Stomach (tissue), 4 donors: Measurements from ENCODE around the gene ZNF277.

Source experiments
- CTCF ChIP-seq, 7 experiments: fragments of 450-650 bp in 4 of 7; fragments of 200-600 bp in 3 of 7; sonication (generic) in 3 of 7; IDR thresholded peaks; one replicate each; pipeline ENCODE4 v1.5.1; 2016 to 2019; ENCODE audit warnings: antibody characterized with exemption in 7 of 7, control low read depth in 2 of 7, mild to moderate bottlenecking in 1 of 7
- POLR2A ChIP-seq, 4 donors: fragments of 450-650 bp; IDR thresholded peaks; one replicate each; pipeline ENCODE4 v1.6.1; 2016; ENCODE audit warnings: antibody characterized with exemption in 4 of 4, control low read depth in 2 of 4, mild to moderate bottlenecking in 1 of 4, moderate library complexity in 1 of 4
- POLR2AphosphoS5 ChIP-seq, 3 donors: sonication (generic); formaldehyde crosslinking; IDR thresholded peaks; one replicate each; pipeline ENCODE4 v1.6.1; 2016; ENCODE audit warnings: antibody characterized with exemption in 3 of 3

- TF ChIP-seq CTCF (IDR thresholded peaks at IDR 0.05), result no peak
- no peak for TF ChIP-seq POLR2A (IDR thresholded peaks at IDR 0.05)
- TF ChIP-seq POLR2AphosphoS5 (IDR thresholded peaks at IDR 0.05), result no peak
These were observed 154.7 kb downstream of the ZNF277 start for GRCh38 chr7:112361154-112361553.
